ENCODE data around the gene NTM.

Gene NTM

DNA sequence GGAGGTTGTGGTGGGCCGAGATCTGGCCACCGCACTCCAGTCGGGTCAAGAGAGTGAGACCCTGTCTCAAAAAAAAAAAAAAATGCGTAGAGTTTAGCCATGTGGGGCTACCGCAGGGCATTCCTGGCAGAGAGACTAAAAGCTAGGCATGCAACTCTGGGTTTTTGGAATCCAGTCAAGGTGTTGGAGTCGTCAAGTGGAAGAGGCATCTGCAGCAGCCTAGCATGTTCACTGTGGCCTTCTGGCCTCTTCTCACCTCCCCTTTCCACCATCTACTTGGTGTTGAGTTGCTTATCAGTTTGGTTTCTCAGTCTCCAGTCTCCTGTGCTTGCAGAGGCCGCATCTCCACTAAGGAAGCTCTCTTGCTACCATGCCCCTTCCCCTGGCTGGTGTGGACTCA, 572.5 kb downstream of the NTM start:
- DNase-seq, result no peak

GRCh38 chr11:131943295-131943694, 572.9 kb downstream of the NTM start:
- DNase-seq, result no peak

GRCh38 chr11:131944736-131945135, 574.3 kb downstream of the NTM start:
- DNase-seq, result no peak

GRCh38 chr11:131945706-131946105, 575.3 kb downstream of the NTM start:
- DNase-seq, result no peak

DNA sequence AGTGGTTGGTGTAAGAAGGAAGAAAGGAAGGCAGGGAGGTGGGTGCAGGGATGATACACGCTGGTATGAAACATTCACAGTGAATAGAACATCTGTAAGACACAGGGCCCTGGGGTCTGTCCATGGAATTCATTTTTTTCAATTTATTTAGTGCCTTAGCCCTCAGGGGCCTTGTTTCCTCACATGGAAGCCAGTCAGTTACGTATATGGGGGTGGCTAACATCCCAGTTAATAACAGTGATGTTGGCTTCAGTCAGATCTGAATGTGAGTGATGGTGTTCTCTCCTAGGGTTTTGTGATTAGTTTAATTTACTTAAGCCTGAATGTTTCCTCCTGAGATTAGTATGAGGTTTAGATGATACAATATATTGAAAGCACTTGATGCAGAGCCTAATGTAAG, 577.1 kb downstream of the NTM start:
- DNase-seq, result no peak

- DNase-seq, result no peak
Measured at GRCh38 chr11:131951121-131951520, 580.7 kb downstream of the NTM start.

DNA sequence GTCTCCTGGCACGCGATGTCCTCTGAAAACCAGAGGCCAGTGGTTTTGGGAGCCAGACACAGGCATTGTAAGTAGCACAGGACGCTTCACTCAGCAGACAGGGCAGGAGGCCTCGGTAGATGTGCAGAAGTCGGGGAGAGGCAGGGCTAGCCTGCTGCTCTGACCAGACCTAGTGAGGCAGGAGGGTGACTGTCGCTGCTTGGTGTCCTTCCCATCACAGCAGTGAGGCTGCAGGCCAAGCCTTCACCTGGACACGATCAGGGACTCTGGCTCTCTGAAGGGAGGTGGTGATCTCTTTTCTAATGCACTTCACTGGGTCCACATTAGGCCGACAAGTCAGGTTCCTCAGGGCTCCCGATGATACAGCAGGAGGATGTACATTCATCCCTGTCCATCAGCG, 583.7 kb downstream of the NTM start:
- no peak for DNase-seq

GRCh38 chr11:131955904-131956303, 585.5 kb downstream of the NTM start:
- DNase-seq, result no peak

DNA sequence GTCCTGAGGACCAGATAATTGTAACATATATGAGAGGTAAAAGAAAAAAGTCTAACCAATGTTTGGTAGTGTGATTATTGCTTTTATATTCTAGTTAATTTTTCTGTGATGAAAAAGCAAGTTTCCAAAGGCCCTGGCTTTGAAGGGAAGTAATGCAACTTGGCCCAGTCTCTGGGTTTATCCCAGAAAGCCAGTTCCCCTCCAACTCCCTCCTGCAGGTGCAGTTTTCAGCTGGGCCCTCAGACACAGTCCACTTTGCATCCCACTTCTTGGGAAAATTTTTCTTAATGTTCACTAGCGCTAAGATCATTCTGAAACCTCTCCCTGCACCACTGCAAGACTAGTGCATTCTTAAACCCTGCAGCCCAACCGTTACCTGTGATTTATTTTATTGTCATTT, 586.8 kb downstream of the NTM start:
- no peak for DNase-seq

- no peak for DNase-seq
Measured at GRCh38 chr11:131957875-131958274, 587.5 kb downstream of the NTM start.

GRCh38 chr11:131962818-131963217, 592.4 kb downstream of the NTM start:
- DNase-seq, result no peak

DNA sequence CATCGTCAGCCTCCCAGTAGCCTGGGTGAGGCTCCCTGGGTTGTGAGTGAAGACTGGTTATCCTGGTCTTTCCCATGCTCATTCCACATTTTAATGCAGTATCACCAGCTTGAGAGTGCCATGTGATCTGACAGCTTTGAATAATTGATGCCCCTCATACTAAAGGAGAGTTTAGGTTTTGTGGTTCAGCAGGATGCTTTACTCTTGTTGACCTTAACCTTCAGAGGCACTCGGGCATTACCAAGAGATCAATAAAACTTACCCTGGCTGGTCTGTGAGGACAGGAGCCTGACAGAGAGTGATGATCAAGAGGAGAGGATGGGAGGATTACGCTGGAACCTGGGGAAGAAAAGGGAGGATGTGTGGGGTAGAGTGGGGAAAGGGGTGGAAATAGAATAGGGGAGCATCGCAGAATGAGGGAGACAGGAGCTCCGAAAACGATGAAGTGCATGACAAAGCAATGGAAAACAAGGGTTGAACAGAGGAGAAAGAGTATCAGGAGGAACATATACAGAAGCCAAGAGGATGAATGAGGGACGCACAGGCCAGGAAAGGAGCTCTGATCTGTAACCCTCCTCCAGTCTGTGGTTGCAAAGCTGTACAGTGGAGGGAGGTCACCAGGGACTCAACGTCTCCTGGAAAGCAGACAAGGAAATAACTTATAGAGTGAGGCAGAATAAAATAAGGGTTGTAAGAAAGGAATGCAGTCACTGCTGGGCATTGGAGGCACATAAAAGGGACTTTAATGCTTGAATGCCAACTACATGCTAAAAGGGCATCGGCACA, 594.5 kb downstream of the NTM start:
- no peak for DNase-seq

DNA sequence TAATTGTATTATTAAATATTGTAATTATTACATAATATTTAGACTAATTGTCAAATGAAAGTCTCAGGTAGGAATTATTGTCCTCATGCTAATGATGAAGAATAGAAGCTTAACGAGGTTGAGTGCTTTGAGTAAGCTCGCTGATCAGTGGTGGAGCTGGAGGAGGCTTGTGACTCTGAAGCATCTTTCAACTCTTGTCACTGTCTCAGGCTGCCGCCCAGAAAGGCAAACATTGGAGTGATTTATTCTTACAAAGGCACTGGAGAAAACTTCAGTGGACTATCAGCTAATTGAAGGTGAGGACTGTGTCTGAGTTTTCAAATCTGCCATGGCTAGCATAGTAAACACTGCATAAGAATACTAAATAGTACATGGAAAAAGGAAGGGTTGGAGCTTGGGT, 595.1 kb downstream of the NTM start:
- DNase-seq, result no peak

GRCh38 chr11:131966667-131967066, 596.3 kb downstream of the NTM start:
- DNase-seq, result no peak

- DNase-seq, result no peak
Measured at GRCh38 chr11:131969261-131969660, 598.8 kb downstream of the NTM start.

DNA sequence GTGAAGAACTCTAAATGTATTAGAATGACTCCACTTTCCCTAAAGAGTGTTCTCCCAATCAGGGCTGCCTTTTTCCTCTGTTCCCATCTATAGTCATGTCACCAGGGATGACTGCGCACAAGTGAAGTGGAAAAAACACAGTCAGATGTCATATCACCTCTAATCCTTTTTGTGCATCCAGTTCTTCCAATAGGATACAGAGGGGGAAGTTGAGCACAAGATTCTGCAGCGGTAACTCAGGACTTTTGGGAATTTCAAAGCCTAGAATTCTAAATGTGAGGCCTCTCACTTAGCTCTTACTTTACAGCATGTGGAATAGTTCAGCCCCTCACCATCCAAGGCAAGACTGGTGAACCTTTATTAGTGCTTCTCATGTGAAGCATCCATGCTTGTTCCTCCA, 602.6 kb downstream of the NTM start:
- DNase-seq, result no peak

DNA sequence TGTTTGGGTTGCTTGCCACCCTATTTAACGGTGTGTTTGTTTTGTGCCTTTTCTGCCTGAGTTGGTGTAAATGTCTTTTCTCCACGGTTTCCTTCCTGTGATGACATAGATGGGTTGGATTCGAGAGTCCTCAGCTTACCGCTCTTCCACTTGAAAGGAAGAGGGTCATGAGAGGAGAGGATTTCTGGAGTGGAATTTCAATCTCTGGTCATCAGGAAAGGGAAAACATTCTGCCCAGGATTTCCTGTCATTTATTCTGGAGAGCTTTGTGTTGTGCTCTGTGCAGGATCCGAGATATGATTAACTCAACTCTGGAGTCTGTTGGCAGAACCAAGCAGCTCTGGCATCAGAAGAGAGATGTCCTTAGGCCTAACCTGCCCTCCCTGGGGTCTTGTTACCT, 605.2 kb downstream of the NTM start:
- DNase-seq, result no peak

GRCh38 chr11:131976021-131976420, 605.6 kb downstream of the NTM start:
- no peak for DNase-seq

DNA sequence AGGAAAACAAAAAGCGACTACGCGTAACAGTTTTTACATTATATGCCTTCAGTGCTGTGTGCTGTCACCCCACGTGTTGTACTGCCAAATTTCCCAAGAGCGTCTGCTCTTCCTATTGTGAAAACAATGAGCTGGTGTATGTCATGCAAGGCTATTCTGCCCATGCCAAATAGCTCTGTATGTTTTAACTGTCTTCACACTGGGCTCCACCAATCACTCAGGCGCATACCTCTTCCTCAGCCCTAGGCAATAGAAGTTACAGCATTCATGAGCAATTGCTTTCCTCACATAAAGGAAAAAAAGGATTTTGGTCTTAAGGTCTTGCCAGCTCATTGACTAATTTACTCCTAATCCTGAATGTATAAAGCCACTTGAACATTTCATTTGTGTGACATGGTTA, 606.8 kb downstream of the NTM start:
- DNase-seq, result no peak

DNA sequence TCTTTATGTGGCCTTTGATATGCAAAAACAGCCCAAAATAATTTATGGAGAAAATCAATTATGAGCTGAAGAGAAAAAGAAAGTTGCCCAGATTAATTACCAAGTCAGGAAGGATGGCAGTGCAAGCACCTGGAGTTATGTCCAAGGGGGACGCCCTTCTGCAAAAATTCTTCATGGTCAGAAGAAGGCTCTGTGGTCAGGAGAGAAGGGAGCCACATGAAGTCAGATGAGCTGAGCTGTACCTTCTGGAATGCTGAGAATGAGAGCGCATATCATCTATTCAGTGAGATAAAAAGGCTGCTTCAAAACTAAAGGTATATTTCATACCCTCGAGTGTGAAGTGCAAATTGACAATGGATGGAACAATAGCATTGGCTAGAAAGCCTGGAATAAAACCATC, 607.4 kb downstream of the NTM start:
- no peak for DNase-seq

DNA sequence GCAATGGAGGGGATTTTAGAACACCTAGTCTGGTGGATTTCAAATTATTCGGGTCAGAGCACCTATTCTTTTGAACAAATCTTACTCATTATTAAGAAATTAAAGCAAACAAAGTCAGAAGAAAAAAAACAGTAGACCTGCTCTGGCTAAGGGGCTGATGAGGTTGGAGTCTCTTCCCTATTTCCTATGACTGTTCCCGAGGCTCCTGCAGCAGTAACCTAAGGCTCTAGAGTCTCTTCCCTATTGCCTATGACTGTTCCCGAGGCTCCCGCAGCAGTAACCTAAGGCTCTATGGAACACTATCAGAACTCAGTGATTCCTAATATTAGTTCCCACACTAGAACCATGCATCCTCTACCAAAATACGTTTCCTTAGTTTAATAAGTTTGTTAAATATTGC, 607.9 kb downstream of the NTM start:
- DNase-seq, result no peak

- DNase-seq, result no peak
Measured at GRCh38 chr11:131979364-131979763, 608.9 kb downstream of the NTM start.

DNA sequence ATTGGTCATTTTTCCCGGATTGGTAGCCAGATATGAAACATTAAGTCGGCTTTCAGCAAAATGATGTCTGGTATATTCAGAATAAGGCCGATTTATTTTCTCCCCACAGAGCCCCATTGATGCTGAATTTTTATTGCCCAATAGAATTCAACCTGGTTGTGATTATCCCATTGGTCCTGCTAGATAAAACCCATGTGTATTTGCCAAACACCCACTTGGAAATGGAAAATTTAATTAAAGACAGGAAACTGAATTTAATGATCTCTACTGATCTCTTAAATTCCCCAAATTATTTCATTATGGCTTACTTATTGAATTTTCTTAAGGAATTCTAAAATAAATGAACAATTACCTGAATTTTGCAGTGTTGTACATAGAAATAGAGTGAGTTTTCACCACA, 609.8 kb downstream of the NTM start:
- no peak for DNase-seq

- no peak for DNase-seq
Measured at GRCh38 chr11:131980888-131981668, 610.7 kb downstream of the NTM start.

GRCh38 chr11:131982154-131982553, 611.7 kb downstream of the NTM start:
- no peak for DNase-seq
